CD14-positive monocyte (primary cell): ENCODE results near the gene SETD3. TPM values are rescaled to one million over a fixed set of nuclear protein-coding genes. Genes with fewer than 3 reads are reported as not detected.

Experiments
- DNase-seq, 3 donors: peaks; one replicate each; pipeline ENCODE4 v3.0.0-alpha.2; 2011 to 2022
- H2AFZ ChIP-seq: 2 replicates; pipeline ENCODE4 v1.6.0; 2012; ENCODE audit warnings: mild to moderate bottlenecking, low read depth, low read length, inconsistent platforms; ENCODE audit not compliant: insufficient read depth, poor library complexity, severe bottlenecking
- H3K27ac ChIP-seq, 2 donors: 1 replicate in 1 of 2; 2 replicates in 1 of 2; pipeline ENCODE4 v1.5.1; 2012 to 2013; ENCODE audit warnings: low read length in 2 of 2, control low read depth in 1 of 2, inconsistent platforms in 1 of 2, low read depth in 1 of 2, mild to moderate bottlenecking in 1 of 2
- H3K27me3 ChIP-seq, 2 donors: one replicate each; pipeline versions ENCODE4 v1.6.0 to v1.6.1; 2011 to 2013; ENCODE audit warnings: low read length in 2 of 2; ENCODE audit not compliant: control insufficient read depth in 2 of 2, insufficient read depth in 2 of 2
- H3K36me3 ChIP-seq, 2 donors: replicated peaks in 1 of 2; 1 replicate in 1 of 2; 2 replicates in 1 of 2; pipeline versions ENCODE4 v1.5.1 to v1.6.1; 2012 to 2013; ENCODE audit warnings: low read length in 2 of 2, control low read depth in 1 of 2, inconsistent platforms in 1 of 2, mild to moderate bottlenecking in 1 of 2; ENCODE audit not compliant: insufficient read depth in 2 of 2, control insufficient read depth in 1 of 2
- H3K4me1 ChIP-seq, 2 donors: 1 replicate in 1 of 2; 2 replicates in 1 of 2; pipeline versions ENCODE4 v1.5.1 to v1.6.1; 2012 to 2013; ENCODE audit warnings: low read length in 2 of 2, control low read depth in 1 of 2, inconsistent platforms in 1 of 2, mild to moderate bottlenecking in 1 of 2, moderate library complexity in 1 of 2; ENCODE audit not compliant: insufficient read depth in 2 of 2, control insufficient read depth in 1 of 2
- H3K4me2 ChIP-seq: replicated peaks from 2 replicates; pipeline ENCODE3; 2012; ENCODE audit warnings: low read length, moderate library complexity, mild to moderate bottlenecking; ENCODE audit not compliant: poor library complexity, severe bottlenecking; ENCODE audit errors: extremely low read depth
- H3K4me3 ChIP-seq, 3 experiments: fragments of 200-600 bp in 1 of 3; sonication (generic) in 1 of 3; replicated peaks in 1 of 3; 1 replicate in 2 of 3; 2 replicates in 1 of 3; pipeline ENCODE4 v1.5.1; 2011 to 2013; ENCODE audit warnings: low read length in 3 of 3, mild to moderate bottlenecking in 3 of 3, control low read depth in 2 of 3, low read depth in 2 of 3, inconsistent platforms in 1 of 3, moderate library complexity in 1 of 3
- H3K79me2 ChIP-seq: 2 replicates; pipeline ENCODE4 v1.6.0; 2012; ENCODE audit warnings: mild to moderate bottlenecking, control low read depth, inconsistent platforms, low read length, moderate library complexity; ENCODE audit not compliant: insufficient read depth
- H3K9ac ChIP-seq: 2 replicates; pipeline ENCODE4 v1.6.0; 2017; ENCODE audit warnings: low read length, mild to moderate bottlenecking; ENCODE audit not compliant: insufficient read depth, poor library complexity, severe bottlenecking
- H3K9me3 ChIP-seq, 2 donors: replicated peaks in 1 of 2; 1 replicate in 1 of 2; 2 replicates in 1 of 2; pipeline versions ENCODE4 v1.5.1 to v1.6.1; 2012 to 2013; ENCODE audit warnings: low read length in 2 of 2, control low read depth in 1 of 2; ENCODE audit not compliant: control insufficient read depth in 1 of 2, insufficient read depth in 1 of 2
- H4K20me1 ChIP-seq: 2 replicates; pipeline ENCODE4 v1.6.0; 2012; ENCODE audit warnings: mild to moderate bottlenecking, low read length, control low read depth, moderate library complexity; ENCODE audit not compliant: insufficient read depth
- H3K27ac Mint-ChIP-seq, 7 donors: one replicate each; pipeline ENCODE4 v1.8.0; 2020; ENCODE audit warnings: mild to moderate bottlenecking in 7 of 7, mixed read lengths in 7 of 7, moderate library complexity in 6 of 7, inconsistent platforms in 2 of 7
- H3K27me3 Mint-ChIP-seq, 3 donors: one replicate each; pipeline ENCODE4 v1.8.0; 2021 to 2022; ENCODE audit warnings: low read depth in 3 of 3, mild to moderate bottlenecking in 3 of 3, mixed read lengths in 3 of 3, moderate library complexity in 3 of 3, inconsistent platforms in 1 of 3
- H3K36me3 Mint-ChIP-seq, 2 donors: one replicate each; pipeline ENCODE4 v1.8.0; 2020; ENCODE audit warnings: mixed read lengths in 2 of 2, inconsistent platforms in 1 of 2, mild to moderate bottlenecking in 1 of 2
- H3K4me1 Mint-ChIP-seq: one replicate; pipeline ENCODE4 v1.8.0; 2020; ENCODE audit warnings: mild to moderate bottlenecking, mixed read lengths
- H3K4me3 Mint-ChIP-seq, 2 donors: one replicate each; pipeline ENCODE4 v1.8.0; 2020; ENCODE audit warnings: mild to moderate bottlenecking in 2 of 2, mixed read lengths in 2 of 2, moderate library complexity in 1 of 2
- H3K9me3 Mint-ChIP-seq, 7 donors: one replicate each; pipeline ENCODE4 v1.8.0; 2020 to 2022; ENCODE audit warnings: mixed read lengths in 7 of 7, mild to moderate bottlenecking in 6 of 7, moderate library complexity in 6 of 7, inconsistent platforms in 2 of 7
- CTCF ChIP-seq: fragments of 200-600 bp; IDR thresholded peaks from one replicate; pipeline ENCODE4 v1.8.0; 2022; ENCODE audit warnings: antibody characterized with exemption, mild to moderate bottlenecking
- WGBS: methylation state at CpG from one replicate; pipeline ENCODE4 v1.1.5; 2013; ENCODE audit warnings: missing lambda C conversion rate; ENCODE audit not compliant: insufficient coverage; 5-methylcytosine and 5-hydroxymethylcytosine counted together
- intact Hi-C, 2 donors: fragments of 100-400 bp; cut with micrococcal nuclease; formaldehyde crosslinking; loops; one replicate each; pipeline versions ENCODE4 v1.15.0 to v1.15.1; 2023
- polyA plus RNA-seq, 3 donors: library from polyadenylated mRNA; depleted of rRNA in 1 of 3; unstranded in 2 of 3; stranded (reverse) in 1 of 3; fragments of 300-500 nt in 2 of 3; fragments of >200 nt in 1 of 3; fragmentation: Illumina TruSeq in 2 of 3; gene quantifications; 1 replicate in 2 of 3; 2 replicates in 1 of 3; pipeline ENCODE4 v1.2.3, GENCODE V29; 2012 to 2021

The SETD3 gene
- polyA plus RNA-seq, 3 donors: 22.9 to 39.5 (median 38.7) TPM

DNA sequence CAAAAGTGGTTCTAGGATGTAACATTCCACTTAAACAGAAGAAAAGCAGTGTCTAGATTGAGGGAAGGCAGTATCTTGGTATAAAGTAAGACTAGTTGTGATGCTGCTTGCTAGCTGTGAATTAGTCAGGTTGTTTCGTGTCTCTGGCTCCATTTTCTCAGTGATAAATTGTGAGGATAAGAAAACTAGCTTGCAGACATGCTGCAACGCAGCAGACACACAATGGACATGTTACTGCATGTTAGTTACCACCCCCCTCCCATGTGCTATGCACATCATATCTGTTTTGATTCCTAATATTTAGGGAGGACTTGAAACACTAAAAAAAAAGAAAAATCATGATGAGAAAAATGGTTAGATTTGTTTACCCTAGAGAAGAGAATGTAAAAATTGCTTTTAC lies 3.4 kb upstream of the SETD3 start:
- WGBS: 100% methylated on average over 1 of the region's 2 CpGs

DNA sequence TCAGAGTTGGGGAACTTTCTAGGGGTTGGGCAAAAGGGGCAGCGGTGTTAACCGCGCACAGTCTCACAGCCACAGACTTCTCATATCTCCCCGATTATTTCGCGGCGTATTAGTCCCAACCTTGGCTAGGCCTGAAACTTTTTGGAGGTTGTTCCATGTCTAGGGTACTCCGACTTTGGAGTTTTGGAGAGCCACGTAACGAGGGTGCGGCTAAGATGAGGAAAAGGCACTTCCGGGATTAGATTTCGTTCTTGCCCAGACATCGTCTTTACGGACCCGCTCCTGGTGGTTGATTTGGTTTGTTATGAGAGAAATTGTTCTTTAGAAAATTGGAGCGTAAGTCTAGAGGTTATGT lies 1.1 kb upstream of the SETD3 start:
- Mint-ChIP-seq H3K27me3 (peaks cover 0 to 2% (median 0%) of the 10 kb centered on the region in 3 donors), H3K9me3 (no peaks in the 10 kb centered on the region), H3K4me1 (peaks cover 50% of the 10 kb centered on the region), H3K4me3 (peak overlapping the region; percentile 95 to 97), H3K27ac (peak overlapping the region; percentile 97 to 99 (median 98)), H3K36me3 (no peaks in the 10 kb centered on the region)
- Histone ChIP-seq H2AFZ (peak overlapping the region; percentile 72), H3K79me2 (peaks cover 92% of the 10 kb centered on the region), H3K9ac (peak overlapping the region; percentile 94), H4K20me1 (peaks cover 80% of the 10 kb centered on the region), H3K4me3 (peak overlapping the region; percentile 72 to 96 (median 93)), H3K4me1 (peaks cover 29 to 45% of the 10 kb centered on the region in 2 donors), H3K4me2 (peak overlapping the region; percentile 93), H3K27ac (peak overlapping the region; percentile 87 to 96), H3K9me3 (no peaks in the 10 kb centered on the region), H3K36me3 (no peaks in the 10 kb centered on the region), H3K27me3 (no peaks in the 10 kb centered on the region)
- WGBS: 0% methylated on average over 17 of the region's 17 CpGs
- TF ChIP-seq CTCF: no peak
- intact Hi-C loops: loop anchor here in 1 of 2 donors (5.0 kb wide), 1 partner anchor 201 kb away; the partner anchor contains the start of gene CYP46A1
- DNase-seq: peak; percentile 20 to 52 (median 28)

More for the DNA sequence above, 3.4 kb upstream of the SETD3 start:
- no peaks in the 10 kb centered on the region for H3K9me3 ChIP-seq
- no peaks in the 10 kb centered on the region for H3K36me3 ChIP-seq
- DNase-seq: no peak
- Mint-ChIP-seq H3K4me1 (peaks cover 28% of the 10 kb centered on the region), H3K36me3 (no peaks in the 10 kb centered on the region), H3K4me3 (no peak overlapping the region), H3K27me3 (peaks cover 0 to 2% (median 0%) of the 10 kb centered on the region in 3 donors), H3K9me3 (no peaks in the 10 kb centered on the region), H3K27ac (no peak overlapping the region)
- no peaks in the 10 kb centered on the region for H3K27me3 ChIP-seq
- intact Hi-C loops: loop anchor here in 1 of 2 donors (5.0 kb wide), 1 partner anchor 198 kb away; the partner anchor contains the start of gene CYP46A1
- H3K4me3 ChIP-seq: no peak overlapping the region
- peaks cover 92% of the 10 kb centered on the region for H3K79me2 ChIP-seq
- H3K9ac ChIP-seq: no peak overlapping the region
- H3K27ac ChIP-seq: no peak overlapping the region
- no peak for TF ChIP-seq CTCF
- no peak overlapping the region for H3K4me2 ChIP-seq
- peaks cover 17 to 24% of the 10 kb centered on the region in 2 donors for H3K4me1 ChIP-seq
- H4K20me1 ChIP-seq: peaks cover 81% of the 10 kb centered on the region
- H2AFZ ChIP-seq: no peak overlapping the region
